GM23338 (cell line): ENCODE measurements around the gene FAM200C. TPM values are rescaled to one million over a fixed set of nuclear protein-coding genes. Genes with fewer than 3 reads are reported as not detected.

Source experiments
- ATAC-seq: fragments of 200-7000 bp; cut with Tn5 transposase; 3 replicates; pipeline ENCODE4 v1.9.1; 2020
- DNase-seq: peaks from one replicate; pipeline ENCODE4 v3.0.0-alpha.2; 2015; ENCODE audit warnings: low spot score
- H2AFZ ChIP-seq: fragments of 200-600 bp; sonication (generic); 2 replicates; pipeline ENCODE4 v1.8.0; 2016; ENCODE audit warnings: antibody characterized with exemption, mild to moderate bottlenecking, moderate library complexity
- H3F3A ChIP-seq: fragments of 200-600 bp; sonication (generic); replicated peaks from 2 replicates; pipeline ENCODE4 v1.8.0; 2017; ENCODE audit warnings: antibody characterized with exemption, mixed run types, low read depth
- H3K27ac ChIP-seq: fragments of 200-600 bp; sonication (generic); 2 replicates; pipeline ENCODE4 v1.6.1; 2016; ENCODE audit warnings: low read depth
- H3K27me3 ChIP-seq: fragments of 200-600 bp; sonication (generic); 2 replicates; pipeline ENCODE4 v1.8.0; 2016; ENCODE audit warnings: mild to moderate bottlenecking, mixed run types, moderate library complexity; ENCODE audit not compliant: insufficient read depth
- H3K36me3 ChIP-seq: fragments of 200-600 bp; sonication (generic); 2 replicates; pipeline ENCODE4 v1.8.0; 2016; ENCODE audit warnings: mild to moderate bottlenecking; ENCODE audit not compliant: insufficient read depth
- H3K4me1 ChIP-seq: fragments of 200-600 bp; sonication (generic); 2 replicates; pipeline ENCODE4 v1.8.0; 2016; ENCODE audit warnings: mild to moderate bottlenecking, moderate library complexity; ENCODE audit not compliant: insufficient read depth
- H3K4me2 ChIP-seq: fragments of 200-600 bp; sonication (generic); 2 replicates; pipeline ENCODE4 v1.7.1; 2017; ENCODE audit warnings: mixed run types
- H3K4me3 ChIP-seq: fragments of 200-600 bp; sonication (generic); 2 replicates; pipeline ENCODE4 v1.6.1; 2016; ENCODE audit warnings: mixed run types
- H3K79me2 ChIP-seq: fragments of 200-600 bp; sonication (generic); replicated peaks from 2 replicates; pipeline ENCODE4 v1.8.0; 2017; ENCODE audit warnings: mild to moderate bottlenecking; ENCODE audit not compliant: insufficient read depth
- H3K9me2 ChIP-seq: fragments of 200-600 bp; sonication (generic); 2 replicates; pipeline ENCODE4 v1.8.0; 2017; ENCODE audit not compliant: insufficient read depth
- H4K20me1 ChIP-seq: fragments of 200-600 bp; sonication (generic); replicated peaks from 2 replicates; pipeline ENCODE4 v1.8.0; 2017; ENCODE audit warnings: mild to moderate bottlenecking; ENCODE audit not compliant: insufficient read depth
- H3K27ac Mint-ChIP-seq: 2 replicates; pipeline ENCODE4 v1.8.0; 2020; ENCODE audit warnings: inconsistent platforms, mild to moderate bottlenecking, moderate library complexity, mixed read lengths
- H3K27me3 Mint-ChIP-seq: 3 replicates; pipeline ENCODE4 v1.8.0; 2022; ENCODE audit warnings: low read depth, mild to moderate bottlenecking, moderate library complexity, mixed read lengths, inconsistent platforms; ENCODE audit not compliant: insufficient read depth, poor library complexity
- H3K36me3 Mint-ChIP-seq: 3 replicates; pipeline ENCODE4 v1.8.0; 2021; ENCODE audit warnings: low read depth, mild to moderate bottlenecking, inconsistent platforms, moderate library complexity, mixed read lengths
- H3K4me1 Mint-ChIP-seq: 3 replicates; pipeline ENCODE4 v1.8.0; 2020; ENCODE audit warnings: mild to moderate bottlenecking, inconsistent platforms, mixed read lengths
- H3K4me3 Mint-ChIP-seq: 3 replicates; pipeline ENCODE4 v1.8.0; 2021; ENCODE audit warnings: moderate library complexity, mild to moderate bottlenecking, inconsistent platforms, mixed read lengths
- H3K9me3 Mint-ChIP-seq: 3 replicates; pipeline ENCODE4 v1.8.0; 2020; ENCODE audit warnings: moderate library complexity, mild to moderate bottlenecking, inconsistent platforms, mixed read lengths
- CREB1 ChIP-seq: fragments of 250-450 bp; sonication (Bioruptor Pico); IDR thresholded peaks from 2 replicates; pipeline ENCODE4 v1.5.0; 2020; ENCODE audit warnings: low read depth, mild to moderate bottlenecking, moderate library complexity
- CTCF ChIP-seq, 2 experiments: fragments of 200-600 bp in 1 of 2; sonication (generic) in 1 of 2; conservative IDR thresholded peaks; 2 replicates each; pipeline versions ENCODE4 v1.5.1 to v1.6.1; 2016 to 2017; ENCODE audit warnings: antibody characterized with exemption in 2 of 2, low read depth in 2 of 2, mild to moderate bottlenecking in 2 of 2, moderate library complexity in 1 of 2
- EZH2 ChIP-seq: fragments of 200-600 bp; sonication (generic); IDR thresholded peaks from one replicate; pipeline ENCODE4 v1.8.0; 2017; ENCODE audit warnings: antibody characterized with exemption, mild to moderate bottlenecking, low read depth; ENCODE audit not compliant: unreplicated experiment
- EZH2phosphoT487 ChIP-seq: fragments of 200-600 bp; sonication (generic); IDR thresholded peaks from one replicate; pipeline ENCODE4 v1.8.1; 2018; ENCODE audit warnings: antibody characterized with exemption; ENCODE audit not compliant: unreplicated experiment
- JUNB ChIP-seq: IDR thresholded peaks from one replicate; pipeline ENCODE4 v1.6.1; 2016; ENCODE audit warnings: antibody characterized with exemption; ENCODE audit not compliant: unreplicated experiment
- NANOG ChIP-seq: IDR thresholded peaks from 2 replicates; pipeline ENCODE4 v1.6.1; 2016; ENCODE audit warnings: antibody characterized with exemption, borderline replicate concordance
- POLR2AphosphoS5 ChIP-seq: IDR thresholded peaks from 2 replicates; pipeline ENCODE4 v1.6.1; 2016; ENCODE audit warnings: antibody characterized with exemption, low read depth
- STAT1 ChIP-seq: IDR thresholded peaks from one replicate; pipeline ENCODE4 v1.6.1; 2016; ENCODE audit warnings: antibody characterized with exemption; ENCODE audit not compliant: unreplicated experiment
- ZNF114 ChIP-seq: fragments of 250-450 bp; sonication (Bioruptor Pico); IDR thresholded peaks from 2 replicates; pipeline ENCODE4 v1.5.0; 2020; ENCODE audit warnings: mild to moderate bottlenecking, moderate library complexity
- ZNF331 ChIP-seq: fragments of 250-450 bp; sonication (Bioruptor Pico); IDR thresholded peaks from 2 replicates; pipeline ENCODE4 v1.5.0; 2020; ENCODE audit warnings: low read depth, mild to moderate bottlenecking, moderate library complexity
- polyA plus RNA-seq: library from polyadenylated mRNA; unstranded; fragments of >200 nt; fragmentation: Nextera tagmentation; extraction: Ambion mirVana; gene quantifications from 2 replicates; pipeline ENCODE4 v1.2.1, GENCODE V29; 2016
- total RNA-seq: library from RNA; depleted of rRNA; stranded (reverse); fragments of >200 nt; shearing (Covaris generic); gene quantifications from 2 replicates; pipeline ENCODE4 v1.2.3, GENCODE V29; 2014
- TF ChIP-seq, protein P1 (sequence below): fragments of 250-450 bp; sonication (Bioruptor Pico); IDR thresholded peaks from 2 replicates; pipeline ENCODE4 v1.5.0; 2020; ENCODE audit warnings: mild to moderate bottlenecking, moderate library complexity
- TF ChIP-seq, protein P2 (sequence below): IDR thresholded peaks from 2 replicates; pipeline ENCODE4 v1.6.1; 2016; ENCODE audit warnings: antibody characterized with exemption
- TF ChIP-seq, protein P3 (sequence below): IDR thresholded peaks from one replicate; pipeline ENCODE4 v1.6.1; 2018; ENCODE audit warnings: antibody characterized with exemption; ENCODE audit not compliant: unreplicated experiment

Gene FAM200C
- total and polyA plus RNA-seq, 2 experiments from 2014 or later, result 4.6 to 6.9 TPM

DNA sequence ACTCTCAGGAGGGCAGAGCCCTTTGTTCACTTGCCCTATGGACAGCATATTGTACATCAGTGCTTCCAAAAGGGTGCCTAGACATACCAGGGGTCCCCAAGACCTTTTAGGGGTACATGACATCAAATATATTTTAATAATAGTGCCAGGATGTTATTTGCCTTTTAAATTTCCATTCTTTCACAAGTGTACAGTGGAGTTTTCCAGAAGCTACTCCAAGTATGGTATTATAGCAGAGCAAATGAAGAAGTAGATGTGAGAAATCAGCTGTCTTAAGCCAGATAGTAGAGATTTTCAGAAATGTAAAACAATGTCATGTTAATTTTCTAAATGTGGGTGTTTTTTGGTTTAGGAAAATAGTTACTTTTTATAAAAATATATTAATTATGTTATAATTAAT lies 37.4 kb upstream of the FAM200C start:
- H3K4me3 ChIP-seq, result no peak overlapping the region
- H2AFZ ChIP-seq, result no peak overlapping the region
- peaks cover 5% of the 10 kb centered on the region; the same call in 2 of the 3 replicates for H3K4me1 Mint-ChIP-seq
- no peak overlapping the region for H3K27ac Mint-ChIP-seq
- H3K27me3 Mint-ChIP-seq, result peaks cover 2% of the 10 kb centered on the region
- H3K9me3 Mint-ChIP-seq, result no peaks in the 10 kb centered on the region
- H3K4me1 ChIP-seq, result no peaks in the 10 kb centered on the region
- H3F3A ChIP-seq, result no peaks in the 10 kb centered on the region
- H3K79me2 ChIP-seq, result no peaks in the 10 kb centered on the region
- no peak overlapping the region for H3K4me2 ChIP-seq
- ATAC-seq, result no peak
- H3K9me2 ChIP-seq, result no peaks in the 10 kb centered on the region
- no peaks in the 10 kb centered on the region for H3K36me3 Mint-ChIP-seq
- no peaks in the 10 kb centered on the region for H3K36me3 ChIP-seq
- H4K20me1 ChIP-seq, result no peaks in the 10 kb centered on the region
- TF ChIP-seq EZH2phosphoT487, result no peak
- no peak for TF ChIP-seq ZNF331 (CRISPR knock-in tag)
- no peak for TF ChIP-seq STAT1
- TF ChIP-seq CREB1 (CRISPR knock-in tag), result no peak
- TF ChIP-seq, protein P1, sequence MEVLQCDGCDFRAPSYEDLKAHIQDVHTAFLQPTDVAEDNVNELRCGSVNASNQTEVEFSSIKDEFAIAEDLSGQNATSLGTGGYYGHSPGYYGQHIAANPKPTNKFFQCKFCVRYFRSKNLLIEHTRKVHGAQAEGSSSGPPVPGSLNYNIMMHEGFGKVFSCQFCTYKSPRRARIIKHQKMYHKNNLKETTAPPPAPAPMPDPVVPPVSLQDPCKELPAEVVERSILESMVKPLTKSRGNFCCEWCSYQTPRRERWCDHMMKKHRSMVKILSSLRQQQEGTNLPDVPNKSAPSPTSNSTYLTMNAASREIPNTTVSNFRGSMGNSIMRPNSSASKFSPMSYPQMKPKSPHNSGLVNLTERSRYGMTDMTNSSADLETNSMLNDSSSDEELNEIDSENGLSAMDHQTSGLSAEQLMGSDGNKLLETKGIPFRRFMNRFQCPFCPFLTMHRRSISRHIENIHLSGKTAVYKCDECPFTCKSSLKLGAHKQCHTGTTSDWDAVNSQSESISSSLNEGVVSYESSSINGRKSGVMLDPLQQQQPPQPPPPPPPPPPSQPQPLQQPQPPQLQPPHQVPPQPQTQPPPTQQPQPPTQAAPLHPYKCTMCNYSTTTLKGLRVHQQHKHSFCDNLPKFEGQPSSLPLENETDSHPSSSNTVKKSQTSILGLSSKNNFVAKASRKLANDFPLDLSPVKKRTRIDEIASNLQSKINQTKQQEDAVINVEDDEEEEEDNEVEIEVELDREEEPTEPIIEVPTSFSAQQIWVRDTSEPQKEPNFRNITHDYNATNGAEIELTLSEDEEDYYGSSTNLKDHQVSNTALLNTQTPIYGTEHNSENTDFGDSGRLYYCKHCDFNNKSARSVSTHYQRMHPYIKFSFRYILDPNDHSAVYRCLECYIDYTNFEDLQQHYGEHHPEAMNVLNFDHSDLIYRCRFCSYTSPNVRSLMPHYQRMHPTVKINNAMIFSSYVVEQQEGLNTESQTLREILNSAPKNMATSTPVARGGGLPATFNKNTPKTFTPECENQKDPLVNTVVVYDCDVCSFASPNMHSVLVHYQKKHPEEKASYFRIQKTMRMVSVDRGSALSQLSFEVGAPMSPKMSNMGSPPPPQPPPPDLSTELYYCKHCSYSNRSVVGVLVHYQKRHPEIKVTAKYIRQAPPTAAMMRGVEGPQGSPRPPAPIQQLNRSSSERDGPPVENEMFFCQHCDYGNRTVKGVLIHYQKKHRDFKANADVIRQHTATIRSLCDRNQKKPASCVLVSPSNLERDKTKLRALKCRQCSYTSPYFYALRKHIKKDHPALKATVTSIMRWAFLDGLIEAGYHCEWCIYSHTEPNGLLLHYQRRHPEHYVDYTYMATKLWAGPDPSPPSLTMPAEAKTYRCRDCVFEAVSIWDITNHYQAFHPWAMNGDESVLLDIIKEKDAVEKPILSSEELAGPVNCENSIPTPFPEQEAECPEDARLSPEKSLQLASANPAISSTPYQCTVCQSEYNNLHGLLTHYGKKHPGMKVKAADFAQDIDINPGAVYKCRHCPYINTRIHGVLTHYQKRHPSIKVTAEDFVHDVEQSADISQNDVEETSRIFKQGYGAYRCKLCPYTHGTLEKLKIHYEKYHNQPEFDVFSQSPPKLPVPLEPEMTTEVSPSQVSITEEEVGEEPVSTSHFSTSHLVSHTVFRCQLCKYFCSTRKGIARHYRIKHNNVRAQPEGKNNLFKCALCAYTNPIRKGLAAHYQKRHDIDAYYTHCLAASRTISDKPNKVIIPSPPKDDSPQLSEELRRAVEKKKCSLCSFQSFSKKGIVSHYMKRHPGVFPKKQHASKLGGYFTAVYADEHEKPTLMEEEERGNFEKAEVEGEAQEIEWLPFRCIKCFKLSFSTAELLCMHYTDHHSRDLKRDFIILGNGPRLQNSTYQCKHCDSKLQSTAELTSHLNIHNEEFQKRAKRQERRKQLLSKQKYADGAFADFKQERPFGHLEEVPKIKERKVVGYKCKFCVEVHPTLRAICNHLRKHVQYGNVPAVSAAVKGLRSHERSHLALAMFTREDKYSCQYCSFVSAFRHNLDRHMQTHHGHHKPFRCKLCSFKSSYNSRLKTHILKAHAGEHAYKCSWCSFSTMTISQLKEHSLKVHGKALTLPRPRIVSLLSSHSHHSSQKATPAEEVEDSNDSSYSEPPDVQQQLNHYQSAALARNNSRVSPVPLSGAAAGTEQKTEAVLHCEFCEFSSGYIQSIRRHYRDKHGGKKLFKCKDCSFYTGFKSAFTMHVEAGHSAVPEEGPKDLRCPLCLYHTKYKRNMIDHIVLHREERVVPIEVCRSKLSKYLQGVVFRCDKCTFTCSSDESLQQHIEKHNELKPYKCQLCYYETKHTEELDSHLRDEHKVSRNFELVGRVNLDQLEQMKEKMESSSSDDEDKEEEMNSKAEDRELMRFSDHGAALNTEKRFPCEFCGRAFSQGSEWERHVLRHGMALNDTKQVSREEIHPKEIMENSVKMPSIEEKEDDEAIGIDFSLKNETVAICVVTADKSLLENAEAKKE (CRISPR knock-in tag), result no peak
- no peak for TF ChIP-seq POLR2AphosphoS5
- TF ChIP-seq, protein P2, sequence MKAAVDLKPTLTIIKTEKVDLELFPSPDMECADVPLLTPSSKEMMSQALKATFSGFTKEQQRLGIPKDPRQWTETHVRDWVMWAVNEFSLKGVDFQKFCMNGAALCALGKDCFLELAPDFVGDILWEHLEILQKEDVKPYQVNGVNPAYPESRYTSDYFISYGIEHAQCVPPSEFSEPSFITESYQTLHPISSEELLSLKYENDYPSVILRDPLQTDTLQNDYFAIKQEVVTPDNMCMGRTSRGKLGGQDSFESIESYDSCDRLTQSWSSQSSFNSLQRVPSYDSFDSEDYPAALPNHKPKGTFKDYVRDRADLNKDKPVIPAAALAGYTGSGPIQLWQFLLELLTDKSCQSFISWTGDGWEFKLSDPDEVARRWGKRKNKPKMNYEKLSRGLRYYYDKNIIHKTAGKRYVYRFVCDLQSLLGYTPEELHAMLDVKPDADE, result no peak
- no peak for TF ChIP-seq CTCF (conservative IDR thresholded peaks at IDR 0.05; ENCODE audit: low read depth in 2 of 2)
- no peak for TF ChIP-seq ZNF114 (CRISPR knock-in tag)
- TF ChIP-seq, protein P3, sequence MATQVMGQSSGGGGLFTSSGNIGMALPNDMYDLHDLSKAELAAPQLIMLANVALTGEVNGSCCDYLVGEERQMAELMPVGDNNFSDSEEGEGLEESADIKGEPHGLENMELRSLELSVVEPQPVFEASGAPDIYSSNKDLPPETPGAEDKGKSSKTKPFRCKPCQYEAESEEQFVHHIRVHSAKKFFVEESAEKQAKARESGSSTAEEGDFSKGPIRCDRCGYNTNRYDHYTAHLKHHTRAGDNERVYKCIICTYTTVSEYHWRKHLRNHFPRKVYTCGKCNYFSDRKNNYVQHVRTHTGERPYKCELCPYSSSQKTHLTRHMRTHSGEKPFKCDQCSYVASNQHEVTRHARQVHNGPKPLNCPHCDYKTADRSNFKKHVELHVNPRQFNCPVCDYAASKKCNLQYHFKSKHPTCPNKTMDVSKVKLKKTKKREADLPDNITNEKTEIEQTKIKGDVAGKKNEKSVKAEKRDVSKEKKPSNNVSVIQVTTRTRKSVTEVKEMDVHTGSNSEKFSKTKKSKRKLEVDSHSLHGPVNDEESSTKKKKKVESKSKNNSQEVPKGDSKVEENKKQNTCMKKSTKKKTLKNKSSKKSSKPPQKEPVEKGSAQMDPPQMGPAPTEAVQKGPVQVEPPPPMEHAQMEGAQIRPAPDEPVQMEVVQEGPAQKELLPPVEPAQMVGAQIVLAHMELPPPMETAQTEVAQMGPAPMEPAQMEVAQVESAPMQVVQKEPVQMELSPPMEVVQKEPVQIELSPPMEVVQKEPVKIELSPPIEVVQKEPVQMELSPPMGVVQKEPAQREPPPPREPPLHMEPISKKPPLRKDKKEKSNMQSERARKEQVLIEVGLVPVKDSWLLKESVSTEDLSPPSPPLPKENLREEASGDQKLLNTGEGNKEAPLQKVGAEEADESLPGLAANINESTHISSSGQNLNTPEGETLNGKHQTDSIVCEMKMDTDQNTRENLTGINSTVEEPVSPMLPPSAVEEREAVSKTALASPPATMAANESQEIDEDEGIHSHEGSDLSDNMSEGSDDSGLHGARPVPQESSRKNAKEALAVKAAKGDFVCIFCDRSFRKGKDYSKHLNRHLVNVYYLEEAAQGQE, result no peak
- TF ChIP-seq EZH2, result no peak
- TF ChIP-seq JUNB, result no peak
- TF ChIP-seq NANOG, result no peak
- no peaks in the 10 kb centered on the region for H3K27me3 ChIP-seq
- no peak overlapping the region for H3K27ac ChIP-seq
- no peak overlapping the region for H3K4me3 Mint-ChIP-seq
- no peak for DNase-seq
